ENCODE data around the gene FAM193A.

- TF ChIP-seq EZH2 (IDR thresholded peaks at IDR 0.05) (no peak), FOXP2 (optimal IDR thresholded peaks at IDR 0.05; ENCODE audit: control extremely low read depth, extremely low read length, insufficient read depth) (no peak)
These were observed 160.0 kb downstream of the FAM193A start for GRCh38 chr4:2696423-2696822.

Data from SK-N-MC (cell line).